Measurements from ENCODE around the gene C2CD2.

C2CD2 gene

DNA sequence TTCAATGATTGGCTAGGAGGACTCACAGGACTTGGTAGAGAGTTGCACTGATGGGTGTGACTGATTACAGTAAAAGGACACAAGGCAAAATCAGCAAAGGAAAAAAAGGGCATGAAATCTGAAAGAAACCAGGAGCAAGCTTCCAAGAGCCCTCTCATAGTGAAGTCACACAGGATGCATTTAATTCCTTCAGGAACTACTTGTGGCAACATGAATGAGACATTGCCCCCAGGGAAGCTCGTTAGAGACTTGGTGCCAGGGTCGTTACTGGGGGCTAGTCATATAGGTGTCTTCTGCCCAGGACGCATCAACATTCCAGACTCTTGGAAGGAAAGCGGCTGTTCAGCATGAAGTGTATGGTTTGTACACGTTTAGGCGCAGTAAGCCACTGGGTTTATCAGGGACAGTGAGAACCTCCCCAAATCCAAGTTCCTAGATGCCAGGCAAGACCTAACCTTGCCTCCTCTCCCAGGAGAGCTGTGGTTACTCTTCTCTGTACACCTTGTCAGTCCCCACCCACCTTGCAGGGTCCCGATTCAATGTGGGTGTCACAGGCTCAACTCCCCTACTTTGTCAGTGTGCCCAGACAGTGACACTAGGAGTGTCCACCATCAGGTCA, 26.0 kb upstream of the C2CD2 start:
- TF ChIP-seq GATA3 (IDR thresholded peaks at IDR 0.05; ENCODE audit: low read depth, low read length) (no peak), GATA2 (IDR thresholded peaks at IDR 0.05; ENCODE audit: low read depth, low read length) (no peak)

DNA sequence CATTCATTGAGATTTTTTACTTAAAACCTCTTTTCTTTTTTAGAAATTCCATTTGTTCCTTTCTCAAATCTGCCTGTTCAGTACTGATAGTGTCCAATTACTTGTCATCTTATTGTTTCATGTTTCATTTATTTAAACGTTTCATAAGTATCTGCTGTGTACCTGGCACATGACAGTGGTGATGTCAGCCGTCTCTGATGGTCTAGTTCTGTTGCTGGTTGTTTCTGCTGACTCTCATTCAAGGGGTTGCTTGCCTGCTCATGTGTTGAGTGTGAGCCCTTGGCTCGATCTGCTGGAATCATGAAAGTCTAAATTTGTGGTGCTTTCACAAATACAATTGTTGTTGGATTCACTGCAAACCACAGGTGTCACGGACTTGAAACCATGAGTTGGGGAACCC, 25.5 kb upstream of the C2CD2 start:
- TF ChIP-seq GATA3 (IDR thresholded peaks at IDR 0.05; ENCODE audit: low read depth, low read length) (no peak), GATA2 (IDR thresholded peaks at IDR 0.05; ENCODE audit: low read depth, low read length) (no peak)

DNA sequence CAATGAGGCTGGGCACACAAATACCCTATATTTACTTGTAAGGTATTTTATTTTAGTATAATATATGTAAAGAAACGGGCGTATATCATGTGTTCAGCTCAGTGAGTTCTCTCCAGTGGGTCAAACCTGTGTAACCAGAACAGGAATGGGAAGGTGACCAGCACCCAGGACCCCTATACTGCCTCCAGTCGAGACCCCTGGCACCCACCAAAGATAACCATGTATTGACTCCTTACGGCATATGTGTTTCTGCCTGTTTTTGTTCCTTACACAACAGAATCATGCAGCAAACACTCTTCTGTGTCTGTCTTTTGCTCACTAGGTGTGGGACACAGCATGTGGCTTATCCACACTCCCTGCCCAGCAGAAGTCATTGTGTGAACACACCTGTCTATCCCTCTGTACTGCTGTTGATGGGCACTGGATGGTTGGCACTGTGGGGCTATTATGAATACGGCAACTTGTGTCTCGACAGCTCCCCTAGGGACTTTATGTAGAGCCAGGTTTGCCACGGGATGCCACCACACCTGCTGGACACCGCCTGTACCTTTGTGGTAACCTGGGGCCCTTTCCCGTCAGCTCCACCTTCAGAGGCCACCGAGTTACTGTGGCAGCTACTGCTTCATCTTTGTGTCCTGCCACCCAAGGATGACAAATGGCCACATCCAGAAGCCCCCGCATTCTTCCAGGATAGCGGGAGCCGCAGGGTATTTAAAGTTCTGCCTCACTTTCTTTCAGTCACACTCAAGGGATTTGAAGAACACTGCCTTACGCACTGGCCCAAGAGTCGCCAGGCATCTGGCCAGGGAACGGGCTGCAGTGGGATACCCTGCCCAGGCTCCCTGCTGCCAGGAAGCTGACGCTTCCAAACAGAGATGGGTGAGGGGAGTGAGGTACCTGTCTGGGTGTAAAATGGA, 23.5 kb upstream of the C2CD2 start:
- no peak for TF ChIP-seq GATA2 (IDR thresholded peaks at IDR 0.05; ENCODE audit: low read depth, low read length)
- no peak for TF ChIP-seq GATA3 (IDR thresholded peaks at IDR 0.05; ENCODE audit: low read depth, low read length)

DNA sequence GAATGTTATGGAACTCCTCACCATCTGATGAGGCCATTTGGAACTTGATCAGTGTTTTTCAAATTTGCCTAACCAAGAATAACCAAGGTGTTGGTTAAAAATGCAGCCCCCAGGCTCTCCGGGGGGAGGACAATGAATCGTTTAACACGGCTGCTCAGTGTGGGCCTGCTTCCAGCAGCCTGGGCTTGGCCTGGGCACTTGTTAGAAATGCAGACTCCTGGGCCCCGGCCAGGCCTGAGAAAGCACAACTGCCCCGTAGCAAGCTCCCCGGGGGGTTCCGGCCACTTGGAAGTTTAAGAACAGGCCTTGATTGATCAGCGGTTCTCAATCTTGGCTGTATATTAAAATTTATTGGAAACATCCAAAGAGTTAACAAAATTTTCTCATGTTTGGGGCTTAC, 22.8 kb upstream of the C2CD2 start:
- TF ChIP-seq GATA3 (IDR thresholded peaks at IDR 0.05; ENCODE audit: low read depth, low read length) = no peak
- TF ChIP-seq GATA2 (IDR thresholded peaks at IDR 0.05; ENCODE audit: low read depth, low read length) = no peak

DNA sequence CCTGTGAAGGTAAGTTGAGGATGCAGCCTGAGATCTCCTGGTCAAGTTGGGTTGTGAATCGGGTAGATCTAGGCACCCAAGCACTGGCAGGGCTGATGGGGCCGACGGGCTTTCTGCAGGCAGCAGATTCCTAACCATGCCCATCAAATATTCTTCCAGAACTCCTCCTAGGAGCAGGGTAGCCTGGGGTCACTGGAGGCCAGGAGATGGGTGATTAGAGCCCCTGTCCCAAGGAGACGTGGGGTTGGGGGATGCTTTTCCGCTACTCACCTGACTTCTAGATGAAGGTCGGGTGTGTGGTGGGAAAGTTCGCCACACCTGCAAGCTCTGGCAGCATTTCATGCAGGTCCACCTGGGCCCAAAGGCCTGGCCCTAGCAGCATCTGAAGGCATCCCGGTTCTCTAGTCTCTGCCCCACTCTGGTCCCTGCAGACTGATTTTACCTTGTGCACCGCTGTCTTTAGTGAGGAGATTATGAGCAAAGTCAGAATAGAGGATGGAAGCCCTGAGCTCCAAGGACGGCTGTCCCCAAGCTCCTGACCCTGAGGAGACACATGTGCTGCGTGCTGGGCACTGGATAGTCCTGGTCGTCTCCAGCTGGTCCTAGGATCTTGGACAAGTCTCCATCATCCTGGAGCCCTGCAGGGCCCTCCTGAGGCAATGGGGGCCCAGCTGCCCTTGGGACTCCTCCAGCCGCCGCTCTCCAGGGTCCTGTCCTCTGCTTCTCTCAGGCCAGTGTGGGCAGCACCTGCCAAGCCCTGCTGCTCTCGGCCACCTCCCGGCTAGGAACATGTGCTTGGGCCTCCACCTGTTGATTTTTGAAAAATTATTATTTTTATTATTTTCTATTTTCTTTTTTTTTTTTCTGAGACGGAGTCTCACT, 21.8 kb upstream of the C2CD2 start:
- TF ChIP-seq GATA2 (IDR thresholded peaks at IDR 0.05; ENCODE audit: low read depth, low read length) = no peak
- no peak for TF ChIP-seq GATA3 (IDR thresholded peaks at IDR 0.05; ENCODE audit: low read depth, low read length)

DNA sequence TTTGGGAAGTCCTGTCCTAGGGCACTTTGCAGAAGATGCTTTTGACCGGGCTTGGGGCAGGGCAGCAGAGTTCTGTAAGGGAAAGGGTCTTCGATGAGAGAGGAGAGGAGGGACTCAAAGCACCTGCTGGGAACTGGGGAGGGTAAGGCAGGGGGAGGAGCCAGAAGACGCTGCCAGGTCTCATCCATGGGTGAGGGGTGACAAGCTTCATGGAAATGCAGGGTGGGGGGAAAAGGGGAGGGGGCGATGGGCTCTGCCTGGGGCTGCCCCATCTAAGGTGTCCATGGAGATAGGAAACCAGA, 20.9 kb upstream of the C2CD2 start:
- no peak for TF ChIP-seq GATA3 (IDR thresholded peaks at IDR 0.05; ENCODE audit: low read depth, low read length)
- TF ChIP-seq GATA2 (IDR thresholded peaks at IDR 0.05; ENCODE audit: low read depth, low read length) = no peak

DNA sequence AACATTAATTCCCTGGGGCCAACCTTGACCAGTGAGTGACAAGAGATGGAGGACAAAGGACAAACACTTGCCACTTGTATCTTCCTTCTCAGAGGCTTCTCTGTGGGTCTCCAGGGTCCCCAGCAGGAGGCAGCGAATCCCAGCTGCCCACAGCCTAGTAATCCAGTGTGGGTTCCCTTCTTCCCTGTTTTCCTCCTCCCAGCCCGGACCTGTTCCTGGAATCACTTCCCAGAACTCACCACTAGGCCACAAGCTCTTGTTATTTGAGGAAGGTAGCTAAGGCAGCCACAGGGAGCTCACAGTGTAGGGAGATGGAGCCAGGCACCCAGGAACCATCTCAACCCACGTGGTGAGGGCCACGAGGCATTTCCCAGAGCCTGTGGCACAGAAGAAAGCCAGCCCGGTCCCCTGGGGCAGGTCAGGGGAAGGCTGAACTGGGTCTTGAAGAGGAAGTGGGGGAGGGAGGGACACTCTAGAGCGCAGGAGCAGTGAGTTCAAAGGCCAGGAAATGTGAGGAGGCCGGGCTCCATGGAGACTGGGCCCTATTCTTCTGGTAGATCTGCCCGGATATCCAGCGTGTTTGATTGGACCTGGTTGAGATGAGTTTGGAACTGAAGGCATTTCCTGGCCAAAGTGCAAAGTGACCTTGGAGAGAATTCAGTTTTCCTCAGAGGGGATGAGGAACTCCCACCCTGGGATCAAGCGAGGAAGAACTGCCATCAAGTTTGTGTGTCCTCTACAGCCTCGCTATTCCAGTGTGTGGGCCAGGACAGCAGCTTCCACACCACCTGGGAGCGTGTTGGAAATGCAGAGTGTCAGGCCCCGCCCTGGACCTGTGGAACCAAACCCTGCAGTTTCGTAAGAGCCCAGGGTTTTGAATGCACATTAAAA, 20.3 kb upstream of the C2CD2 start:
- TF ChIP-seq GATA3 (IDR thresholded peaks at IDR 0.05; ENCODE audit: low read depth, low read length) (no peak), GATA2 (IDR thresholded peaks at IDR 0.05; ENCODE audit: low read depth, low read length) (no peak)

DNA sequence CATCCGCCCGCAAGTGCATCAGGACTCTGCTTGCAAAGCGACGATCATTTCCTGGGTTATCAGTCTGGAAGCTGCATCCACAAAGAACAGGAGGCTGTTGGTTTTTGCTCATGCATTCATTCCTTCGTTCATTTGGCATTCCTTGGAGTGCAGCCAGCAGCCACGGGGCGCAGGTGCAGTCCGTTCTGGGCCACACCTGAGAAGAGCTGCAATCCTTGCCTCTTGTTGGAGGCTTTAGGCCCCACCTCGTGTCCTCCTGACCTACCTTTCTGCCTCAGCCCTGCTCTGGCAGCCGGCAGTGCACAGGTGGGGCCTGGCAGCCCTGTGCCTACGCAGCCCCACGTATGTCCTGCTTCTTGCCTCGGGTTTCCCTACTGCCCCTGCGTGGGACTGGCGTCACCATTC, 19.6 kb upstream of the C2CD2 start:
- TF ChIP-seq GATA2 (IDR thresholded peaks at IDR 0.05; ENCODE audit: low read depth, low read length) = no peak
- TF ChIP-seq GATA3 (IDR thresholded peaks at IDR 0.05; ENCODE audit: low read depth, low read length) = no peak

DNA sequence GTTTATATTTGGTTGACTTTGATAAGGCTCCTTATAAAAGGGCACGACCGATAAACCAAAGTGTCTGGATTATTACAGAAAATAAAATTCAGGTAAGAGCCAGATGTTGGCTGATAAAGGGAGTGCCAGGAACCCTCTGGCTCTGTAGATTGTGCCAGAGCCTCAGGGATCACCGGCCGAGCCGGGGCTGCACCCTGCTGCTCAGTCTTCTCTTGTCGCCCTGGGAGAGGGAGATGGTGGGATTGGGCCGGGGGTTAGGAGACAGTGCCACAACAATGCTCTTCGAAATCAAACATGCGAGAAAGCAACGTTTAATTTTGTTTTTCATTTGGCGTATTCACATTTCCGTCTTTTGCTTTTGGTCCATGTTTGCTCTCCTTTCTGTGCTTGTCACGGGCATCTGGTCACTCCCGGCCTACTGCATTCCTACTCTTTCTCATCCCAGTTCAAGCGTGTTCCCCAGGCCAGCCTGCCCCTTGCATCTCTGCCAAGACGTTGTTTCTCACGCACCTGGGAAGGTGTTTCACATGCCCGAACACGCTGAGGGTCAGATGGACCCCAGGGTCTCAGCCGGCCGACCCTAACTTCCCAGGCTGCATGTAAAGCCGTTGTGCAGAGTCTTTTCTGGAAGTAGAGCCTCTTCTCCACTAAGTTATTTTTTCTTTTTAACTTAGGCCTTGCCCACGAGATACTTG, 18.8 kb upstream of the C2CD2 start:
- TF ChIP-seq GATA2 (IDR thresholded peaks at IDR 0.05; ENCODE audit: low read depth, low read length) = no peak
- TF ChIP-seq GATA3 (IDR thresholded peaks at IDR 0.05; ENCODE audit: low read depth, low read length) = no peak

DNA sequence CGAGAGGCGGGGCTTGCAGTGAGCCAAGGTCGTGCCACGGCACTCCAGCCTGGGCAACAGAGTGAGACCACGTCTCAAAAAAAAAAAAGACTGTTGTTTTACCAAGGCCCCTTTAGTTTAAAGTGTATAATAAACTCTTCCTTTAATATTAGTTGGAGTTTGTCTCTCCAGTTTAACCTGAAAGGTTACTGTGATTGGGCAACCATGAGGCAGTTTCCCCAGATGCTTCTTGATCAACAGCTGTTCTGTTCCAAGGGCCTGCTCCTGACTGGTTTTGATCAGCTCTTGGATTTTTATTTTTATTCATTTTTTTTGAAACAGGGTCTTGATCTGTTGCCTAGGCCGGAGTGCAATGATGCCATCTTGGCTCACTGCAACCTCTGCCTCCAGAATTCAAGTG, 18.1 kb upstream of the C2CD2 start:
- no peak for TF ChIP-seq GATA3 (IDR thresholded peaks at IDR 0.05; ENCODE audit: low read depth, low read length)
- no peak for TF ChIP-seq GATA2 (IDR thresholded peaks at IDR 0.05; ENCODE audit: low read depth, low read length)

DNA sequence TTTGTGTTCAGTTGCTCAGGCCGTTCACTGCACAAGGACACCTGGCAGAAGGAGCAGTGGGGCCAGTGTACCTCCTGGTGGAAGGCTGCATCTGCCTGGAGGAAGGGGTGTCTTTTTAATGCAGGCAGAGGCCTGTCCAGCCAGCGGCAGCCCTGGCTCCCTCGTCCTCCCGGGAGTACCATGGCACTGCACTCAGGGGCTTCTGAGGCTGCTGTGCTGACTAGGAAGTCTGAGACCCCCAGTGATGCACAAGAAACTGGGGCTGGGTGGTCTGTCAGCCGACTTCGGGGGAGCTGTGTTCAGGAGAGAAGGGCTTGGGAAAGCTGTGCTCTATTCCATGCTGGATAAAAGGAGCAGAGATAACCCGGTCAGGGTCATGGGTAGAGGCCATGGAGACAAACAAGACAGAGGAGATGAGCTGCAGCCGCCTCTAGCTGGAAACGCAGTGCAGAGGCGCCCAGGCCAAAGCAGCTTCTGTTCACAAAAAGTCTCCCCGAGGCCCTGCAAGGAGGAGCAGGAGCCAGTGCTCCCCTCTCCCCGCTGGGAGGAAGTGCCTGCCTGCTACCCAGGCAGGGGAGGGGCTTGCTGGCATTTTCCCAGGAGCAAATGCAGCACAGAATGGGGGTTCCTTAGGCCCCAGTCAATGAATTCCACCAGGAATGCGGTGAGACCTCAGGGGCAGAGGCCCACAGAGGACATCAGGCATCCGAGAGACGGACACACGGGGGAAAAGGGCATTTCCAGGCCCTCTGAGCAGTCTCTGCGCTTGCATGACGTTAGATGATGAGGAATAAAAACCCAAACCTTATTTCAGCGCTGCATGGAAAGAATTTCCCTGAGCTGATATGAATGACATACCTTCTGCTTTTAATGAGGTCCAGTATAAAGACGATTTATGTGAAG, 17.2 kb upstream of the C2CD2 start:
- TF ChIP-seq GATA2 (IDR thresholded peaks at IDR 0.05; ENCODE audit: low read depth, low read length) = no peak
- no peak for TF ChIP-seq GATA3 (IDR thresholded peaks at IDR 0.05; ENCODE audit: low read depth, low read length)

DNA sequence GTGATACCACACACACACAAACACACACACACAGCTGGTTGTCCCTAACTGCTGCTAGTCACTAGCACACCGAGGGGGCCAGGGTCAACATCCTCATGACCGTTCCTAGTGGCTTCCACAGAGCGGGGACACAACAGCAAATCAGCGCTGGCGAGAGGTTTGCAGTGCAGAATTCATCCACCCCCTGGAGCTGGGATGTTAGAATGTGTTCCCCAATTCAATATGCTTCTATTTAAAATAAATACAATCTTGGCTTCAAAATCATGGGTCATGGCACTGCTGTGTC, 16.2 kb upstream of the C2CD2 start:
- no peak for TF ChIP-seq GATA3 (IDR thresholded peaks at IDR 0.05; ENCODE audit: low read depth, low read length)
- TF ChIP-seq GATA2 (IDR thresholded peaks at IDR 0.05; ENCODE audit: low read depth, low read length) = no peak

Data from SH-SY5Y (cell line).